NCI-H2029 treated with DMSO at 0.1 percent for 48 hours (cell line): ENCODE measurements around the gene CDK11B.
"Not testable (repeated sequence)": the region's sequence is repeated elsewhere in the genome, so short reads cannot be mapped to it uniquely, and the experiment has no call there.

Experiments used
- DNase-seq: peaks from one replicate; lab custom pipeline; 2025; lab: John Stamatoyannopoulos, UW

Gene CDK11B

DNA sequence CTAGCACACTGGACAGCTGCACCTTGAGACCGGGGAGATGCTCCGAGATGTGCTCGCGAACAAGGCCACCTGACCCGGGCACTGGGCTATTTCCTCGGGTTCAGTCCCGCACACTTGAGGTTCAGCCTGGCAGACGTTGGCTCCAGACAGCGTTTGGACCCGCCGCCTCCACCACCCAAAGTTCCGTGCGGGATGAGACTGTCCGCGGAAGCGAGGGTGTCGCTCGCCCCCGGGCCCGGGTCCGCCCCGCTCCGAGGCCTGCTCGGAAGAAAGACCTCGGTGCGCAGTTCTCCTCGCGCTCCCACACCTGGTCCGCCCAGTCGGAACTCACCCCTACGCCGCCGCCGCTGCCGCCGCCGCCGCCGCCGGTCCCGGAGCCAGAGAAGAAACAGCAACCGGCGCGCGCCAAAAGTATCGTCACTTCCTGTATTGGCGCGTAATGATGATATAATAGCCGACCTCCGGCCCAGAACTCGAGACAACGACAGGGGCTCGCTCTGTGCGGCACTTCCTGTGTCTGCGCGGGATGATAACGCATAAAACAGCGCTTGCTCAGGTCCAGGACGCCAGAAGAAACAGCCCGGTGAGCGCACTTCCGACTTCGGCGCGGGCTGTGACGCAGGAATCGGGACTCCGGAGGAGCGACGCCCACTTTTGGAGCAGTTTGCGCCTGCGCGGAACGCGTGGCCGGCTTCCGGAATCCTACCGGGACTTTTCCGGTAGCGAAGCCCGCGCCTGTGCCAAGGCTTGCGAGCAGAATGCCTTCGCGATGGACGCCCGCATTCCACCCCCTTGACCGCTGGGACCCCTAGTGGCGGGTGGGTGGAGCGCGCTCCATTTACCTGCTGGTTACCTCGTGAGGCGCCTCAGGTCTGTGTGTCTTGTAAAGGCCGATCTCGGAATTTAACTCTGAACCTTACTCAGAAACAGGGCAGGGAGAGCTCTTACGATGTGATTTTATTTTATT, at the start of gene CDK11B:
Gene CDK11B, minus strand, starts transcription at position 422 of the 967 bp plus-strand sequence. CDS start 1,519 bp downstream, outside the sequence.
- peak; percentile 28 for DNase-seq

DNA sequence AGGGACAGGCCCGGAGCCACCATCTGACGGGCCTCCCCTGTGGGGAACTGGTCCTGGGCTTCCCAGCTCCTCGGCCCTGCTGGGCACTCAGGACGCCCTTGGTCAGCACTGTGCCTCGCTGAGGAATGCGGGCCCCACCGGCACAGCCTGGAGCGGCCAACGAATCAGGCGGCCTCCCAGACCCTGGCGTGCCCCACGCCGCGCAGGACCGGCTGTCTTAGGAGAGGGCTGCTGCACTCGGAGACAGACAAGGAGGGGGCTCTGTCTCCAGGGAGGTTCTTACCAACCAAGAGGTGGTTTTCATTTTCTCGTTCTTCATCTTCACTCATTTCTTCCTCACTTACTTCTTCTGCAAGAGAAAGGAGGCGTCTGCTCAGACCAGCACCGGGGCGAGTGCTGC, 49.1 kb upstream of the CDK11B start:
- not testable (repeated sequence) for DNase-seq

DNA sequence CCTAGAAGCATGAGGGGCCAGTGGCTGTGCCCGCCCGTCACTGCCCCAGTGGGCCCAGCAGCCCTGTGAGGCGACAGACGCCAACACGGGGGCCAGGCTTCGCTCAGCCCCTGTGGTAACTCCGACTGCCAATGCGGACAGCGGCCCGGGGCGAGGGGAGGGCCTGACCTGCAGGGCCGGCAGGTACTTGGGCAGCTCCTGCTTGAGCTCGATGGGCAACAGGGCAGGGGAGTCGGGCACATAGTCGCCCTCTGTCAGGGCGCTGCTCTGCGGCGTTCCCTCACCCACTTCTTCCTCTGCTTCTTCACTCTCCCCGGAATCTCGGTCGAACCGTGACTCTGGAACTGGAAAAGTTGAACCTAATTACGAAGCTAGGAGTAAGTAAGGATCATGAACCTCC, 48.4 kb upstream of the CDK11B start:
- DNase-seq = not testable (repeated sequence)

DNA sequence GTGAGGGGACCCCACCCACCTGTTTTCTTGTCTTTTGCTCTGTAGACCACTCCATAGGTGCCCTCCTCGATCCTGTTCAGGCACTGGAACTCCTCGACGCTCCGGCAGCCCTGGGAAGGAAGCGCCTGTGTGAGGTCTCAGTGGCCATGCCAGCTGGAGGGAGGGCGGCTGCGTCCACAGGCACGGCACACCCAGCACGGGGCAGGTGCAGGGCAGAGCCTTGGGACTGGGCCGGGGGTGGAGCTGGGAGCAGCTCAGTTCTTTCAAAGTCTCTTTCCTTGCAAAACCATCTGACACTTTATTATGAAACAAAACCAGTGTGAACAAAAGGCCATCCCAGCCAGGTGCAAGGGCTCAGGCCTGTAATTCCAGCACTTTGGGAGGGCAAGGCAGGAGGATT, 46.8 kb upstream of the CDK11B start:
- not testable (repeated sequence) for DNase-seq

DNA sequence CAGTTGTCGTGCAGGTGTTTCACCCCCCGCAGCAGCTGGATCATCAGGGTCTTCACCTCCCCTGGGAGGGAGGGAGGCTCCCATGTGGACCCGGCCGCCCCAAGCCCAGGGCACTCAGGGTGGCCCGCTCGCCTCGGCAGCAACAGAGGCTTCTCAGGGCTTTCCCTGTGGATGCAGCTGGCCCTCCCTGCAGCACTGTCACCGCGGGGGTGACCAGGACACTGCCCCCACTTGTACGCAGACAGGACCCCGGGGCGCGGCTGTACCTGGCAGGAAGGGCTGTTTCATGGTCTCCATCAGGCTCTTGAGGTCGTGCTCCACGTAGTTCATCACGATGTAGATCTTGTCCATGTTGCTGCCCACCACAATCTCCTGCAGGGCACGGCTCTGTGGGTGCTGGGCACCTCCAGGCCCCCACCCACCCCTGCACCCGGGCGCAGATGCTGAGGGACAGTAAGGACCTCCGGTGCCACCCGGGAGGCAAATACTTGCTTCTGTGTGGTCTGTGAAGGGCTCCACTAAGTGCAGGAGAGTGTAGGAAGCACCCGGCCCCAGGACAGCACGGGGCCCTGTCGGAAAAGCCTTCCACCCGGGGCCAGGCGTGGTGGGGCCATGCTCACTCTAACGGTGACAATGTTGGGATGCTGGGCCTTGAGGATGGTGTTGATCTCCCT, 45.6 kb upstream of the CDK11B start:
- DNase-seq = not testable (repeated sequence)

DNA sequence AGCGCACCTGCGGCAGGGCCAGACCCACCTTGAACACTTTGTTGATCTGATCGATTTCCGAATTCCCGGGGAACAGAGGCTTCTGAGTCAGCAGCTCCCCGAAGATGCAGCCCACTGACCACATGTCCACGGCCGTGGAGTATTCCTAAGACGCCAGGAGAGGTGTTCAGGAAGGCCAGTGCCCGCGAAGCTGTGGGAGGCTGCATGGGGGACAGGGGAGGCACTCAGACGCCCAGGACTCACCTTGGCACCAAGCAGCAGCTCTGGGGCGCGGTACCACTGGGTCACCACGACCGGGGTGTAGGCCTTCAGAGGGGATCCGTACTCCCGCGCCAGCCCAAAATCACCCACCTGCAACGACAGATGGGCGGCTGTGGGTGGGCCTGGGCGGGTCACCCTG, 45.0 kb upstream of the CDK11B start:
- DNase-seq = no peak

DNA sequence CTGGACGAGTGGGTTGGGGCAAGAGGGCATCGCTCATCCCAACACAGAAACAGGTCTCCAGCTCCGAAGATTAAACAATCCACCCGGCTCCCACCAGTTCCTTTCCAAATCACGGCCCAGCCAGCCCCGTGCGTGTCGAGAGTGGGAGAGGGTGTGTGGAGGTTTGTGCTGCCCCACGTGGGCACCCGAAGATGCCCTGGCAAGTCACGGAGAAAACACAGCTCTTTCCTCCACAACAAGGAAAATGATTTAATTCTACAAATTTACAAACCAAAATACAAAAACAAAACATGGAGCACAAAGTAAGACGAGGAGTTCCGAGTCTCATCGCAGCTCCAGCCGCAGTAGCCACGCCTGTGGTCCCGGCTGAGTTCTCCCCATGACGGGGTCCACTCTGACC, 43.7 kb upstream of the CDK11B start:
- DNase-seq = not testable (repeated sequence)

DNA sequence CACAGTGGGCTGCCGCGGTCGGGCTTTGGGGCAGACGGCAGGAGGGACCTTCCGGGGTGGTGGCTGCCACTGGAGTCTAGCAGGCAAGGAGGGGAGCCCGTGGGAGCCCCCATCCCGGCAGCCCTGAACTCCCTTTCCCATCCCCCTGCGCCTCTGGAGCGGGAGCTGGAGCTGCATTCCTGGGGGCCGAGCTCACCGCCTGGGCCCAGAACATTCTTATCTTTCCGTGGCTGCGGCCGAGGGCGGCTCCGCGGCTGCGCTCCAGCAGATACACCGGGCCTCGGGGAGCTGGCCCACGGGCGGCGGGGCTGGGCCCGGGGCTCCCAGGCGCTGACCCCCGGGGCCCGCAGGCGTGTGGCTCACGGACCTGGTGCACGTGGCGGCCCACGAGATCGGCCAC, 41.8 kb upstream of the CDK11B start:
- DNase-seq = not testable (repeated sequence)

DNA sequence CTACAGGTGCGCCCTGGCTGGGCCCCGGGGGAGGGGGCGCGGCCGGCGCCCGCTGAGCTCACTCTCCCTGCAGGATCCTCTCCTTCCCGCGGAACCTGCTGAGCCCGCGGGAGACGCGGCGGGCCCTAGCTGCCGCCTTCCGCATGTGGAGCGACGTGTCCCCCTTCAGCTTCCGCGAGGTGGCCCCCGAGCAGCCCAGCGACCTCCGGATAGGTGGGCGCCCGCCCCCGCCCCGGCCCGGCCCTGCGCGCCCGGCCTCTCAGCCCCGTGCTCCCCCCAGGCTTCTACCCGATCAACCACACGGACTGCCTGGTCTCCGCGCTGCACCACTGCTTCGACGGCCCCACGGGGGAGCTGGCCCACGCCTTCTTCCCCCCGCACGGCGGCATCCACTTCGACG, 41.3 kb upstream of the CDK11B start:
- not testable (repeated sequence) for DNase-seq

DNA sequence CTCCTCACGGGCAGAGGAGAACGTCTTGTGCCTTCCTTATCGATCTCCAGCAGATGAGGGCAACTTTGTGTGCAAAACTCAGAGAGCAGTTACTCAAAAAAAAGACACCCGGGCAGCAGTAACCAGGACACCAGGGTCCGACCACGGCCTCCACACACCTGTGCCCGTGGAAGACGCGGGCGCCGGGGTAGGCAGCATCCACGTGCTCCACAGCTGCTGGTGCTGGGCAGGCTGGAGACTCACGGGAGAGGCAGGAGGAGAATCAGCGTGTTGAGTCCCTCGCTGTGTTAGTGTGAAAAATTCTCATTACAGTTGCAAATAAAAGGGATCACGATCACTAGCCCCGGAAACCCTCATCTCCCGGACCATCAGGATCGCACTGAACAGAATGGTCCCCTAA, 40.3 kb upstream of the CDK11B start:
- not testable (repeated sequence) for DNase-seq

DNA sequence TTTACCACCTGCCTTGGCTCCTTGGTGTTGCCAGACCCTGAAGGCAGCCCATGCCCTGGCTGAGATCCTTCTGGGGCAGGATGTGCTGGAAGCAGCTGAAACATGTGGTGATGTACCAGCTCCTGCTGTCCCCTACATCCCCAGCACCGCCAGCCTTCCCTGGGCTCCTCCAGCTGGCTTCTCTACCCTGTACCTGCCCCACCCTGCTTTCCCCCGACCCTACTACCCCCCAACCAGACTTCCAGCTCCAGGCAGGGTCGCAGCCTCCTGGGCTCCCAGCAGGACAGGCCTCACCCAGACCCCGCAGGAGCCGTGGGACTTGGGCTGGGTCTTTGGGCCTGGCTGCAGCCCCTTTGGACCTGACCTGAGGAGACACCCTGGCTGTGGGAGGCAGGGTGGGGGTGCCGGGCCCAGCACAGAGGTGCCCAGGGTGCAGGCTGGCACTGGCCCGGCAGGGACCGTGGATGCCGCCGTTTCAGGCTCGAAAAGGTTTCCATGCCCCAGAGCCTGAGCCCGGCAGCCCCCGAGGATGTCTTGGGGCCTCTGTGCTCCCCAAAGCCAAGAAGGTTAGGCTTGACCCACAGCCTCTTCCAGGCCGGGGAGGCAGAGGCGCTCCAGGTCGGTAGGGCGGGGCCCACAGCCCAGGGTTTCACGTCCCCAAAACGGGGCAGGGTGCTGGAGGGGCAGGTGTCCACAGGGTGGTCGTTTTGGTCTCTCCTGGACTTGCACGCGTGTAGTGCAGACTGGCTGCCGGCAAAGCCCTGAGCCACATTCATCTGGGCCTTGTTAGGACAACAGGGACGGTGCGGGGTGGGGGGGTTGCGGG, 38.8 kb upstream of the CDK11B start:
- not testable (repeated sequence) for DNase-seq

DNA sequence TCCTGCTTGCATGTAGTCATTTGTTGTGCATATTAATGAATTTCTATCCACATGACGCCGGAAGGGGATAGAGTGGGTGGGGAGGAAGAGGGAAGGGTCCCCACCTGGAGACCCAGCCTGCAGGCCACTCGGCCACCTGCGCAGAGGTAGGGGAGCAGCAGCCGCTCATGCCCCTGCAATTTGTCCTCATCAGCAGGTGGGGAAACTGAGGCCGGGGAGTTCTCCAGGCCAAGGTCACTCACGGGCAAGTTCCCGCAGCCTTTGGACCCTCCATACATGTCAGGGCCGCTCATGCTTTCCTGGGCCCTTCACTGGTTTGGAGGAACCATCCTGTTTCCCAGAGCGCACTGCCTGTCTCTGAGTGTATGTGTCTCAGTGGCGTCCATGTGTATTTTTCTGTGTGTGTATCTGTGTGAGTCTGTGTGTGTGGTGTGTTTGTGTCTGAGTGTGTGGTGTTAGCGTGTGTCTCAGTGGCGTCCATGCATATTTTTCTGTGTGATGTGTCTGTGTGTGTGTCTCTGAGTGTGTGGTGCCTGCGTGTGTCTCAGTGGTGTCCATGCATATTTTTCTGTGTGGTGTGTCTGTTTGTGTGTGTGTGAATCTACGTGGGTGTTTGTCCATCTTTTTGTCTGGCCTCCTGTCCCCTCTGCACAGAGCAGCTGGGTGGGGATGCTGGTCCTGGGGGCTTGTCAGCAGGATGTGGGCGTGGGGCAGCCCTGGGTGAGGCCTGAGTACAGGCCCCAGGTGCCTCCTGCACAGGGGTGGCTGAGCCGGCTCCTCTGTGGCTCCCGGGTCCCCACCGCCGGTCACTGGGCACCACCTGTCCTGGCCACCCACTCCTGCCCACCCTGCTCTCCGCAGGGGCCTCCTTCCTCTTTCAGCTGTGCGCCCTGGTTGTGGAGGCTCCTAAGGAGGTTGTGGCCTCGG, 37.9 kb upstream of the CDK11B start:
- not testable (repeated sequence) for DNase-seq

DNA sequence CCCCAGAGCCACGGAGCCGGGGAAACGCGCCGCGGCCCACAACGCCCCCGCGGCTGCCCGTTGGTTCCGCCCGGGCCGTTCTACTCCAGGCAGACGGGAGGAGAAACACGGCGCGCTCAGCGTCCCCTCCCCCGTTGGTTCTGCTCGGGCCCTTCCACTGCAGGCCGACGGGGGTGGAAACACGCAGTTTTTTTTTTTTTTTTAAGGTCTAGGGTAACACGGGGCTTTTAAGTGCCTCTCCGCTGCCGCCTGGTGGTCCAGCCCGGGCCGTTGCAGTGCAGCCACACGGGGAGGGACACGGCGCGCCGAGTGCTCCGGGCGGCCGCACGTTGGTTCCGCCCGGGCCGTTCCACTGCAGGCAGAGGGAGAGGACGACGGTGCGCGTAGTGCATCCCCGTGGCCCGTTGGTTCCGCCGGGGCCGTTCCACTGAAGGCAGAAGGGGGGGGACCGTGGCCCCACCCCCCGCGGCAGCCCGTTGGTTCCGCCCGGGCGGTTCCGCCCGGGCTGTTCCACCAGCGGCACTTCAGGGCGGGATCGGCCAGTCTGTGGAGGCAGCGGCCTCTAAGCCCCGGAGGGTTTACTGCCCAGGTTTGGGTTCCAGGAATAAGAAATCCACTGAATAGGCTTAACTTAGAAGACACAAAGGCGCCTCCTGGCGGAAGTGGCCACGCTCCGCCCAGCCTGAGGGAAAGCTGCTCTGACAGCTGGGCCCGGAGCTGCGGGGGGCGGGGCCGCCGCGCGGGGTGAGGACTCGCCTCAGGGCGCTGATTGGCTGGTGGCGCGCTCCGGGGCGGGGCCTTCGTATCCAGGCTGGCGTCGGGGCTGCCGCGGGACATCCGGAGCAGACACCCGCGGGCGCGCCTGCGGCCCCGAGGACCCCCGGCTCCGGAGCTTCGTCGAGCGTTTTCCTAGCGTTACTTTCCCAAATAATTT, 34.2 kb upstream of the CDK11B start, which contains the start of gene SLC35E2B:
Gene SLC35E2B, minus strand, starts transcription at position 82 of the 934 bp plus-strand sequence. CDS start 16,096 bp downstream, outside the sequence.
- DNase-seq = peak; percentile 44

DNA sequence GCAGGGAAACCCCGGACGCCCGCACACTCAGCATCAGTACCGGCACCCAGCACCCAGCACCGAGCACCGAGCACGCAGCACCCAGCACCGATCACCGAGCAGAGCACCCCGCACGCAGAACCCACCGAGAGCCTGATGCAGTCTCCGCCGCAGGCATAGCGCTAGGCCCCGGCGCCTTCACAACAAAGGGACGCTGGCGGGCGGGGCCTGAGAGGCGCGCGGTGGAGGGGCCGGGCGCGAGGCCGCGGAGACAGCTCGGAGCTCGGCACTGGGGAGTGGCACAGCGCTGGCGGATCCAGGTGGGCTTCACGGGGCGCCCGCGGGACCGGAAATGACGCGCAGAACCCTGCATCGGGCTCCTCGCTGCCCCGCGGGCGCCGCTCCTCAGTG, 33.5 kb upstream of the CDK11B start:
- peak; percentile 8 for DNase-seq

DNA sequence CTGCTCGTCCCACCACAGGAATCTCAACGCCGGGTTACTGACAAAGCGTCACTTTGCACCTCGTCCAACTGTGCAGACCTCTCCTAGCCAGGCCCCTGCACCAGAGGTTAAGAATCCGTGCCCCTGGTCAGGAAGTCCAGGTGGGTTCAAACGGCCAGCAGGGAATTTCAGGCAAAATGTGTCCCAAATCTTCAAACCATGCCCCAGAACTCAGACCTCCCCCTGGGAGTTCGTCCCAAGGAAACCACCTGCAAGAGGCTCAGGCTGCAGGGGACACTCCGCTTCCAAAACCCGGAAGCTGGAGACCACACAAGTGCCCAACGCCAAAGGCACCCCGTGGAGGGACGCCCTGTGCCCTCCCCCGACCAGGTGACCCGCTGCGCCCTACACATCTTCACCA, 32.6 kb upstream of the CDK11B start:
- not testable (repeated sequence) for DNase-seq

DNA sequence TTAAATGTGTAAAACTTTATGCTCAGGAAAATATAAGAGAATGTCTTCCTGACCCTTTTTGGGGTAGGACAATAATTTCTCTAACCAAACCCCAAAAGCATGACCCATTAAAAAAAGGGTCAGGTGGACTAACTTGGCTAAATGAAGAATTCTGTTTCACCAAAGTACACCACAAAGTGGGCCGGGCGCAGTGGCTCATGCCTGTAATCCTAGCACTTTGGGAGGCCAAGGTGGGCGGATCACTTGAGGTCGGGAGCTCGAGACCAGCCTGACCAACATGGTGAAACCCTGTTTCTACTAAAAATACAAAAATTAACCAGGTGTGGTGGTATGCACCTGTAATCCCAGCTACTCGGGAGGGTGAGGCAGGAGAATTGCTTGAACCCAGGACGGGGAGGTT, 30.7 kb upstream of the CDK11B start:
- DNase-seq = not testable (repeated sequence)

DNA sequence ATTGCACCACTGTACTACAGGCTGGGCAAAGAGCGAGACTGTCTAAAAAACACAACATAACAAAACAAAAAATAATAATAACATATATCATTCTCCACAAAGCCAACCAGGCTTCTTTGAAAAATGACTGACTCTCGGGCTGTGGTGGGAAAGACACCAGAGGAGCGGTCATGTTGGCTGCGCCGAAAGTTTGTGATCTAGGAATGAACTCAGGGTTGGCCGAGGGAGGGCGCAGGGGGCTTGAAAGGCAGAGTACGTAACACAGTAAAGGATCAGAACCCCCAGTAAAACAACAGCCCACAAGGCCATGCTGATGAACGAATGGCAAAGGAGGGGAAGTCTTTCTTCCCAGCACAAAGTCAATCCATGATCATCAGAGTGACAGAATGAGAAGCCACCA, 29.0 kb upstream of the CDK11B start:
- no peak for DNase-seq

DNA sequence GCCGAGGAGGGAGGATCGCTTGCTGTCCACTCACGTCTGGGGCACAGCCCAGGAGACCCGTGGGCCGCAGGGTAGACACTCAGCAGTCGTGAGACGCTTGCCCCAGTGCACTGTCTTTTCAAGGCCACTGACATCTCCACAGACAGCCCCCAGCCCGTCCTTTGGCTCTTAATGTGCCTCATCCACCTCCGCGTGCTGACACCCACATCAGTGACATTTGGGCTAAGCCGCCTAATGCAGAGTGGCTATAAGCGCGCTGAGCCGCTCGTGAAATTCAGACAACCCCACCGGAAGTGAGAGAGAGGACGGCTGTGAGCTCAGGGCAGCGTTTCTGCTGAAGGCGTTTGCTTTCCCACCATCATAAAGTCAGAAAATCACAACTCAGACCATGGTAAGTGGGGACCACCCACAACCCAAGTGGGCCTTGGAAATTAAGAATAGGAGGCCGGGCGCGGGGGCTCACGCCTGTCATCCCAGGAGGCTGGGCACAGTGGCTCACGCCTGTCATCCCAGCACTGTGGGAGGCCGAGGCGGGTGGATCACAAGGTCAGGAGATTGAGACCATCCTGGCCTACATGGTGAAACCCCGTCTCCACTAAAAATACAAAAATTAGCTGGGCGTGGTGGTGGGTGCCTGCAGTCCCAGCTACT, 25.4 kb upstream of the CDK11B start:
- no peak for DNase-seq
